Posterior cingulate gyrus (tissue), 11 donors: Measurements from ENCODE around the gene ZDBF2.
"Not testable (repeated sequence)": the region's sequence is repeated elsewhere in the genome, so short reads cannot be mapped to it uniquely, and the experiment has no call there.

ENCODE experiments used
- DNase-seq, 10 donors: peaks; one replicate each; pipeline versions ENCODE4 v3.0.0 to v3.0.0-alpha.2; 2020 to 2021; ENCODE audit warnings: mixed read lengths in 3 of 10
- intact Hi-C: fragments of 100-400 bp; cut with DNase I; formaldehyde crosslinking; loops from one replicate; pipeline ENCODE4 v1.15.1; 2023

The ZDBF2 gene

DNA sequence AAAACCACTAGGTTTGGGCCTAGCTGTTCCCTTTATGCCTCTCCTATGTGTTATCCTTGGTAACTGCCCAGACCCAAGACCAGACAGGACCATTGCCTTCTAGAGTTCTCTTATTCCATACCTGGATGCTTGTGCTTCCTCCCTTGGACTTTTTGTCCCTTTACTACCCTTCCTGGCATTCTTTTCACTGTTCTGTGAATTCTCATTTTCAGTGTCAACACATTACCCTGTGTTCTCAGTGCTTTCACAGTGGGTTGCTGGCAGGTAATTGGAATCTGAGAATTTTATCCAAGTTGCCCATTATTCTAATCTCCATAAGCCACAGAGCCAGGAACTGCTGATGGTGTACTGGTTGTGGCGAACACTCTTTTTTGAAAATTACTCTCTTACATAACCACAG is 41.7 kb downstream of the ZDBF2 start:
- no peak for DNase-seq
- intact Hi-C loops = no loop called here

GRCh38 chr2:206323033-206323432 is 48.6 kb downstream of the ZDBF2 start:
- DNase-seq = no peak
- intact Hi-C loops = no loop called here

DNA sequence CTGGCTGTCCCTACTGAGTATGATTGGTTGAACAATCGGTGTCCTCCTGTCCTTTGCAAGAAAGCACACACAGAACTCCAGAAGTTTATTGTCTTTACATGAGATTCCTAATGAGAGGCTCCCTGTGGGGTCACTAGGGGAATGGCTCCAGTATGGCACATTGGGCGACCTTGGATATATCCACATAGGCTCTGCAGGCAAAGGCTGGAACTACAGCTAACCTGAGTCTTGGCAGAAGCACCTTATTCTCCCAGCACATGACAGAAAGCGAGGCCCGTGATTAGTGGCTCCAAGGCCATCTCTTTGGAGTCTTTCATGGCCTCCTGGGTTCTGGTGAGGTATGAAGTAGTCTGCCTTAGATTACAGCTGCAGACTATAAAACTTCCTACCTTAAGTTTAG is 49.0 kb downstream of the ZDBF2 start:
- intact Hi-C loops = no loop called here
- no peak for DNase-seq

GRCh38 chr2:206324869-206325268 is 50.4 kb downstream of the ZDBF2 start:
- peak in 1 of 10 donors; percentile 7 for DNase-seq
- intact Hi-C loops = no loop called here

DNA sequence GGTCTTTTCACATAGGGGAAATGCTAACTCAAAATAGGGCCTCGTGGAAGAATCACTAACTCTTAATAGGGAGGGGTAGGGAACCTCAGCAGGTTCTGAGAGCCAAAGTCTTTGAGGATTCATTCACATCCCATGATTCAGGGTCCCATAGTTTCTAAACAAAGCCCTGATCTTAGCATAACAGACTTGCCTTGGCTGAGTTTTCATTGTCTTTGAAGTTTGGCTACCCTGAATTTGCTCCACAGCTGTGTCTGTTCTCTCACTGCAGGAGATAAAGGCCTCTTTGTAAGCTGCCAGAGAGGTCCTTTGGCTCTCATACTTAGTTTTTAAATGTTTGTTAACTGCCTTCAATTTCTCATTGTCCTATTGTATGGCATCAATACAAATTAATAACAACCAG is 54.5 kb downstream of the ZDBF2 start:
- intact Hi-C loops = no loop called here
- no peak for DNase-seq

DNA sequence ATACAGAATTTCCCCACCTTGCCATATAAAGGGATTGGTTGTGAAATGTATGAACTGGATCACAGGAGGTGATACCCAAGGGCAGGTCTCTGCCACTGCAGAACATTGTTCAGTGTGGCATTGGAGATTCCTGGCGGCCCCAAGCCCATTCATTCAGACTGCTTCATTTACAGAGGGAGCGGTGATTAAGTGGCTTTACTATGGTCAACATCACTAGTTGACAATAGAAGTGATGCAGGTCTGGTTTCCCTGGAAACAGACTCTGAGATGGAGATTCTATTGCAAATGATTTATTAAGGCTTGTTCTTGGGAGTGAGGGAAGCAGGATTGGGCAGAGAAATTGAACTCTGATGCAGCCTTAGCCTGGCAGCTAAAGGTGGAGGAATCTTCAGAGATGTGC is 62.4 kb downstream of the ZDBF2 start:
- intact Hi-C loops = no loop called here
- DNase-seq = no peak

- no peak for DNase-seq
- intact Hi-C loops = no loop called here
Observed at GRCh38 chr2:206337956-206338355, 63.5 kb downstream of the ZDBF2 start.

GRCh38 chr2:206341396-206341795 is 66.9 kb downstream of the ZDBF2 start:
- intact Hi-C loops = no loop called here
- DNase-seq = no peak

GRCh38 chr2:206343144-206343543 is 68.7 kb downstream of the ZDBF2 start:
- intact Hi-C loops = no loop called here

DNA sequence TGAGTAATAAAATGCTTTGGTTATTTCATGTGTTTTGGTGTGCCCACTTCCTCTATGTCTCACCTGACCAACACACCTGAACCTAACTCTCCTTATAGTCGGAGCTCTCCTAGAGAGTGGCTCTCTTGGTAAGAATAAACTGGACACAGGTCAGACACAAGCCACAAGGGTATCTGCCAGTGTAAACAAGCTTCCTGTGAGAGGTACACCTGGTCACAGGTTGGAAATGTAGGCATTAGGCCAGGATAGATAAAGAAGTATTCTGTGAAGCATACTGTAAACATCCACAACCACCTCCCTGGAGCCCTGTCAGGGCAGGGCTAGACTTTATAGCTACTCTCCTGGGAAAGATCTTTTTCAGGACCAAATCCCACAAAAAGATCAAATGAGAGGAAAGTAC is 69.4 kb downstream of the ZDBF2 start:
- DNase-seq = no peak
- intact Hi-C loops = no loop called here

More at GRCh38 chr2:206343144-206343543, 68.7 kb downstream of the ZDBF2 start:
- DNase-seq = no peak

DNA sequence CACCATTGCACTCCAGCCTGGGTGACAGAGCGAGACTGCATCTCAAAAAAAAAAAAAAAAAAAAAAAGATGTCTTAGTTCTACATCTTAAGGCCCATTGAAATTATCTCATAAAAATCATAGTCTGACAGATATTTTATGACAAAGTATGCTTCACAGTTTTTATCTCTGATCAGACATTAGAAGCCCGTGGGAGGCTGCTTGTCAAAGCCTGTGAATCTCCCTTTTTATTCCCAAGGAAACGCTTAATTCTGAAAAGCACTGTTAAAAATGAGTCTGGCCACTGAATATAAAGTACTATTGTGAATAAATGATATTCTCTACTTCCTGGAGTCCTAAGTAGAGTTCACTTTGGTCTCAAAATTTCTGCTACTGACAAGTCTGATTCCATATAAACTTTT is 71.1 kb downstream of the ZDBF2 start:
- intact Hi-C loops = no loop called here
- no peak for DNase-seq

GRCh38 chr2:206349375-206349774 is 74.9 kb downstream of the ZDBF2 start:
- intact Hi-C loops = no loop called here
- DNase-seq = no peak

DNA sequence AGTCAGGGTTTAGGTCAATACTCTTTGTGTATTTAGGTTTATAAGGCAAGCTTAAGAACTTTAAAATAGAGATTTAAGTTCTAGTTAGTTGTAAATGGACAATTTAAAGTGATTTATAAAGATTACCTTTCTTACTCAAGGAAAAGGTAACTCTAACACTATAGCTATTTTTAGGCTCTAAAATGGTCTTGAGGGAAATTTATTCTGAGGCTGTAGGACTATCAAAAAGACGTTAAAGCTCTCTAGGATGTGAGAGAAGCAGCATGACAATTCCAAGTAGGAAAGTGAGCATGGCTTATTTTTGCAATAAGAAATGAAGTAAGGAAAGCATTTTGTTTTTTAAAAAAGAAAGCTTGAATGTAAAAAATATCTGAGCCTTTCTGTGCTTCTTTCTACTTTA is 78.1 kb downstream of the ZDBF2 start:
- intact Hi-C loops = no loop called here
- DNase-seq = no peak

DNA sequence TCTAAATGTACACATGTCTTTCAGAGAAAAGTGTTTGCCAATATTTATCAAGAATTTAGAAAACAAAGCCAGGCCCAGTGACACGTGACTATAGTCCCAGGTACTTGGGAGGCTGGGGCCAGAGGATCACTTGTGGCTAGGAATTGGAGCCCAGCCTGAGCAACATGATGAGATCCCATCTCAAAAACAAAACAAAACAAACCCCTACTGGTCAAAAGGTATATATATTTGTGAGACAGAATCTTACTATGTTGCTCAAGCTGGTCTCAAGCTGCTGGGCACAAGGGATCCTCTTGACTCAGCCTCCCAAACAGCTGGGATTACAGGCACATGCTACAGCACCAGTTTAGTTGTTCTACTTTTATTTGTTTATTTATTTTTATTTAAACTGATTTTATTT is 79.2 kb downstream of the ZDBF2 start:
- DNase-seq = no peak
- intact Hi-C loops = no loop called here

GRCh38 chr2:206354129-206354528 is 79.7 kb downstream of the ZDBF2 start:
- intact Hi-C loops = no loop called here
- no peak for DNase-seq

- intact Hi-C loops, DNase-seq: not testable (repeated sequence)
Observed at GRCh38 chr2:206356840-206357239, 82.4 kb downstream of the ZDBF2 start.

- DNase-seq, intact Hi-C loops: not testable (repeated sequence)
Observed at GRCh38 chr2:206360840-206361239, 86.4 kb downstream of the ZDBF2 start.

DNA sequence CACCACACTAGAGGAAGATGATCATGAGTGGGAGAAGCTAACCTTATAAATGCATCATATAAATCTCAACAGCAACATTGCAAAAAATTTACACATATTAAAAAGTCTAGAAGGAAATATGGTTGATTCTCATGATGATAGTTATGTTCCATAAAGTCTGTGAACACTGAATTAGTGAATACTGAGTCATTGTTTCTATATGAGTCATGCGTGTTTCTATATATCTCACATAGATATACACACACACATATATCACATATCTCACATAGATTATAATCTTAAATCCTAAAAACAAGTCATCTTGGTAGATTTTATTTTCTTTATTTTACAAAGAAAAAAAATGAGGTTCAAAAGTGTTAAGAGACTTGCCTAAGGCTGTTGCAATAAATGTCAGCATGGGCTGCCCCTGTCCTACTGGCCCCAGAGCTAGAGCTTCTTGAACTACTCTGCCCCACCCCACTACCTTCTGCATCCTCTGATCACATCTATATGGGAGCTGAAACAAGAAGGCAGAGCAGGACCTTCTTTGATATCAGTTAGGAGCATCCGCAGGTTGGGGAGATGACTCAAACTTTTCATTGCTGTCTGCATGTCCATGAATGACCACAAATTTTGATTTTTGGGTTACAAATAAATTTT is 87.1 kb downstream of the ZDBF2 start:
- no peak for DNase-seq
- intact Hi-C loops = no loop called here
